Anterior cingulate cortex (tissue), 58 donors: ENCODE data around the gene DHX30.
A peak's percentile ranks its signal among the peaks of the same experiment; 100 is the strongest.
"Not testable (repeated sequence)": the region's sequence is repeated elsewhere in the genome, so short reads cannot be mapped to it uniquely, and the experiment has no call there.

Experiments
- DNase-seq, 58 donors: peaks; one replicate each; lab custom pipeline; 2025; lab: John Stamatoyannopoulos, UW

Gene DHX30

DNA sequence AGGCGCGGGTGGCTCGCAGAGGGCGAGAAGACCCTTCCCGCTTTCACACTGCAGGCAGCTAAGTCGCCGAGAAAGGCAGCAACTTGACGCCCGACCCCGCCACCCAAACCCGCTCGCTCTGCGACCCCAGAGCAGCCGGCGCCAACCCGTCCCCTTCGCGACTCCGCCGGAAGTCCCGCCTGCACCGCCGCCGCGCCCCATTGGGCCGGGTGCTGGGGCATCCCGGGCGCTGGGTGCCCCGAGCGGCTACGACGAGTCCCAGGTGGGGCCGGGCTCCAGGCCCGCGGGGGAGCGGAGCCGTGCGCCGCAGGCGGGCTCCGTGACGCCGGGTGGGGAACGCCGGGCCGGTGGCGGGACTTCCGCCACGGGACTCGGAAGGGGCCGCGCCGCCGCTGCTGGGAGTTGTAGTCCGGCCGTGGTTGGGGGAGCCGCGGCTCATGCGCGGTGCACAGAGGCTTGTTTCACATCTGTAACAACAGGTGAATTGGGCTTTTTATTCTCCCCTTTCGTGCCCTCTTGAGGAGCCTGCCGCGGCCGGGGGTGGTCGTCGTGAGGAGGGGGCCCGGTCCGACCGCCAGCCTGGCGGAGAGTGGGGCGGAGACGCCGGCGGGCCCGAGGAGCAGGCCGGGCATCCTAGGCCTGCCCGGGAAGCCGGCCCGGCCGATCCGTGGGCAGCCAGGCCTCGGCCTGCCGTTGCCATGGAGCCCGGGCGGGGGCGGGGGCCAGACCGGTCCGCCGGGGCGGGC is at the start of gene DHX30:
Gene DHX30 (plus strand): TSS at position 405 of the 746 bp plus-strand sequence. CDS start 7,546 bp downstream, outside the sequence.
- DNase-seq, result peak; percentile 34 to 94 (median 86)

DNA sequence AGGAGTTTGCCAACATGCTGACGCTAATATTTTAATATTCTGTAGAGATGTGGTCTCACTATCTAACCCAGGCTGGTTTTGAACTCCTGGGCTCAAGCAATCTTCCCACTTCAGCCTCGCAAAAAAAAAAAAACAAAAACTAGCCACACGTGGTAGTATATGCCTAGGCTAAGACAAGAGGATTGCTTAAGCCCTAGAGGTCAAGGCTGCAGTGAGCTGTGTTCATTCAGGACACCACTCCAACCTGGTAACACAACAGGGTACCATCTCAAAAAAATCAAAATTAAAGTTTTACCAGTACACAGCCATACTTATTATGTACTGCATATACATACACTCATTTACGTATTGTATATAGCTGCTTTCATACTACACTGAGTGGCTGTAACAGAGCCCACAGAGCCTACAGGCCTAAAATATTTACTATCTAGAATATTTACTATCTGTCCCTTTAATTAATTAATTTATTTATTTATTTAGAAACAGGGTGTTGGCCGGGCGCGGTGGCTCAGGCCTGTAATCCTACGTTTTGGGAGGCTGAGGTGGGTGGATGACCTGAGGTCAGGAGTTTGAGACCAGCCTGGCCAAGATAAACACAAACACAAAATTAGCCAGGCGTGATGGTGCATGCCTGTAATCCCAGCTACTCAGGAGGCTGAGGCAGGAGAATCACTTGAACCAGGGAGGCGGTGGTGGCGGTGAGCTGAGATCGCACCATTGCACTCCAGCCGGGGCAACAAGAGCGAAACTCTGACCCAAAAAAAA is 44.5 kb upstream of the DHX30 start:
- no peak for DNase-seq

GRCh38 chr3:47760207-47760606 is 42.7 kb upstream of the DHX30 start:
- DNase-seq, result not testable (repeated sequence)

- no peak for DNase-seq
These were observed 41.9 kb upstream of the DHX30 start for GRCh38 chr3:47761046-47761445.

DNA sequence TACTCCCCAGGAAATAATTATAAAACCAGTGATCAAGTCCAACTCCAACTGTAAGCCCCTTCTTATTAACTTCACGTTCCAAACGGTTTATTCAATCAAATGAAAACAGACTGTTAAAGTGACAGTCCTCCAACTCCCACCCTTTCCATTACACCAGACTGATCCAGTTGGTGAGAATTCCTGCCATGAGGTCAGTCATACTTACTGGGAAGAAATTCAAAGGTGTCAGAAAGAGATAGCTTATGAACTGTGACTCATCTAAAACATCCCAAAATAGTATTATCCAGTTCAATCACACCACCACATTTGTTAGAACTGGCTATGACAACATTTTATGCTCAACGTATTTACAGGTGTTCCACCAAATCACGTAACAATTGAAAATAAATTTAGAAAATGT is 40.7 kb upstream of the DHX30 start:
- DNase-seq, result no peak

DNA sequence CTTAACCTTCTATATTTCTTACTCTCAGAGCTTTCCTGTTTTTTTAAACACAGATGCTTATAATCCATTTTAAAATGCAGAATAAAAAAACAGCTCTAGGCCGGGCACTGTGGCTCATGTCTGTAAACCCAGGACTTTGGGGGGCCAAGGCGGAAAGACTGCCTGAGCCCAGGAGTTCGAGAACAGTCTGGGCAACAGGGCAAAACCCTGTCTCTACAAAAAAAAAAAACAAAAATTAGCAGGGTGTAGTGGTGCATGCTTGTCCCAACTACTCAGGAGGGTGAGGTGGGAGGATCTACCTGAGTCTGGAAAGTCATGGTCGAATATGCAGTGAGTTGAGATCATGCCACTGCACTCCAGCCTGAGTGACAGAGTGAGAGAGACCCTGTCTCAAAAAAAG is 36.8 kb upstream of the DHX30 start:
- no peak for DNase-seq

DNA sequence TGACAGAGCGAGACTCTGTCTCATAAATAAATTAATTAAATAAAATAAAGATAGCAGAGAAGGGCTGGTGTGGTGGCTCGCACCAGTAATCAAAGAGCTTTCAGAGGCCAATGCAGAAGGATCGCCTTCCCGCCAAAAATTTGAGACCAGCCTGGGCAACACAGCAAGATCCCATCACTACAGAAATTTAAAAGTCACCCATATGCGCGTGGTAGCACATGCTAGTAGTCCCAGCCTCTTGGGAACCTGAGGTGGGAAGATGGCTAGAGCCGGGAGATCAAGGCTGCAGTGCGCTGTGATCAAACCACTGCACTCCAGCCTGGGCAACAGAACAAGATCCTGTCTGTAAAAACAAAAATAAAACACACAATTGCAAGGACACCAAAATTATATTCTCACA is 30.9 kb upstream of the DHX30 start:
- DNase-seq, result no peak

- DNase-seq, result peak in 1 of 58 donors; percentile 16
These were observed 30.1 kb upstream of the DHX30 start for GRCh38 chr3:47772788-47773187.

DNA sequence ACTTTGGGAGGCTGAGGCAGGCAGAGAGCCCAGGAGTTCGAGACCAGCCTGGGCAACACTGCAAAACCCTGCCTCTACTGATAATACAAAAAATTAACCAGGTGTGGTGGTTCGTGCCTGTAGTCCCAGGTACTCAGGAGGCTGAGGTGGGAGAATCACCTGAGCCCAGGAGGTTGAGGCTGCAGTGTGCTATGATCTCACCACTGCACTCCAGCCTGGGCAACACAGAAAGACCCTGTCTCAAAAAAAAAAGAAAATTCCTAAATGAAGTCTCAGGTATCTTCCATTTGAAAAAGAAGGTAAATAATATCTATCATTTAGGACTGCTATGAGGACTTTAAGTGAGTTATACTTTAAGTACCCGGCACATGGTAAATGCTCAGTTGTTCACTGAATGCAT is 24.2 kb upstream of the DHX30 start:
- no peak for DNase-seq

GRCh38 chr3:47780741-47781684 is 21.9 kb upstream of the DHX30 start:
- DNase-seq, result peak in 48 of 58 donors; percentile 24 to 82 (median 66)

- DNase-seq, result peak; percentile 63 to 98 (median 94)
These were observed 21.1 kb upstream of the DHX30 start, which contains the start of gene SMARCC1 for GRCh38 chr3:47781685-47782445. Gene SMARCC1 (minus strand): TSS chr3:47781893. CDS start chr3:47781797, 96 bp downstream.

DNA sequence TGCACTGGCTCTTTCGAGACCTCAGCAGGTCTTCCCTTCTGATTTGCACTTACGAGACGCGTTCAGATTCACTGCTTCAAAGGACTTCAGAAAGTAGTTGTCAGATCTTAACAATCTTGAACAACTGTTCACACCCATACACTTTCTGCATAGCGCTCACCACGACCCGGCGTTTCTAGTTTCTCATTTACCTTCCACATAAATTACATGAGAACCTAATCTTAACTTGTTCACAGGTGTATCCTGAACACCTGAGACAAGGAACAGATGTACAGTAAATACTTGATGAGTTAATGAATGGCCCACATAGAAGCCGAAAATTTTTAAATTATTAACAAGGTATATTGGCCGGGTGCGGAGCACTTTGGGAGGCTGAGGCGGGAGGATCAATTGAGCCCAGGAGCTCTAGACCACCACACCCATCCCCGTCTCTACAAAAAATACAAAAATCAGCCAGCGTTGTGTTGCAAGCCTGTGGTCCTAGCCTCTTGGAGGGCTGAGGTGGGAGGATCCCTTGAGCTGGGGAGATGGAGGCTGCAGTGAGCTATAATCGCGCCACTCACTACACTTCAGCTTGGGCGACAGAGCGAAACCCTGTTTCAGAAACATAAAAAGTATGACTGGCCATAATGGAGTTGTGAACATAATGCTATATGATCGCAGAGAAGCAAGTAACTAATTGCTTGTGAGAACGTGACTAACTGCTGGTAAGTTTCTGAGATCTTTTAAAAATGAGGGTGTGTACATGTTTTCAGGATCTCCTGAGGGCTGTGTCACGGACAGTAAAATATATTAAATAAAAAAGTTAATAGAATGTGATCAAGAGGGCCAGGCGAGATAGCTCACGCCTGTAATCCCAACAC is 20.3 kb upstream of the DHX30 start:
- DNase-seq, result no peak

- no peak for DNase-seq
These were observed 19.3 kb upstream of the DHX30 start for GRCh38 chr3:47783673-47784072.

DNA sequence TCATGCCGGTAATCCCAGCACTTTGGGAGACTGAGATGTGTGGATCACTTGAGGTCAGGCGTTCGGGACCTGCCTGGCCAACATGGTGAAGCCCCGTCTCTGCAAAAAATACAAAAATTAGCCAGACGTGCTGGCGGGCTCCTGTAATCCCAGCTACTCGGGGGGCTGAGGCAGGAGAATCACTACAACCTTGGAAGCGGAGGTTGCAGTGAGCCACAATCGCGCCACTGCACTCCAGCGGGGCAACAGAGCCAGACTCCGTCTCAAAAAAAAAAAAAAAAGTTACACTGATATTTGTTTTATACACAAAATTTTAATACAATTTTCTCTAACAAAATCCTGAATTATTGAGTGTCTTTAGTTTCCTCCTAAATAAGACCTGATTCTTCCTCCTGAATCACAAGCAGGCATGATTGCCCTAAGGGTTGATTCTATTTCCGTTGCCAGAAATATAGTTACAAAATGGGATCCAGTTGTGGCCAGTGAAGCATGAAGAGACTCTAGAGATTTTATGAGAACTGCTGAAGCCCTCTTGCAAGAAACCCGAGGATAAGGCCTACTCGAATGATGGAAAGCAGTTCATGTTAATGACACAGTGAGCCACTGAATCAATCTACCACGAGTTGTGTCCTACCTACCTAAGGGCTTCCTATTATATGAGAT is 11.6 kb upstream of the DHX30 start:
- DNase-seq, result no peak

DNA sequence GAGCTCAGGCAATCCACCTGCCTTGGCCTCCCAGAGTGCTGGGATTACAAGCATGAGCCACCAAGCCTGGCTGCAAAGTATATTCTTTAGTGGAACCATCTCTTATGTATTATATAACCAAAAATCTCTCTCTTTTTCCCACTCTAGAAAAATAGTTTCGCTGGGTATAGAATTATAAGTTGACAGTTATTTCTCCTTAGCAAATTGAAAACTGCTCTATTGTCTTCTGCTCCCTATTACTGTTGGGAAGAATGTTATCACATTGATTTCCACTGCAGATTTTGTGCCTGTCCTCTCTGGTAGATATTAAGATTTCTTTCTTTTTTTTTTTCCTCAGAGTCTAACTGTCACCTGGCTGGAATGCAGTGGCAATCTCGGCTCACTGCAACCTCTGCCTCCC is 10.2 kb upstream of the DHX30 start:
- DNase-seq, result no peak

DNA sequence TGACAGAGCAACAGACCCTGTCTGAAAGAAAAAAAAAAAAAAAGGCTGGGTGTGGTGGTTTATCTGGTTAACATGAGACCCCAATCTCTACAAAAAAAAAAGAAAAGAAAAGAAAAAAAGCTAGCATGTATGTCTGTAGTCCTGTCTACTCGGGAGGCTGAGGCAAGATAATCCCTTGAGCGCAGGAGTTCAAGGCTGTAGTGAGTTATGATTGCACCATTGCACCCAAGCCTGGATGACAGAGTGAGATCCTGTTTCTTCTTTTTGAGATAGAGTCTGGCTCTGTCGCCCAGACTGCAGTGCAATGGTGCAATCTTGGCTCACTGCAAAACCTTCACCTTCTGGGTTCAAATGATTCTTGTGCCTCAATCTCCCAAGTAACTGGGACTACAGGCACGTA is 8.4 kb upstream of the DHX30 start:
- no peak for DNase-seq

DNA sequence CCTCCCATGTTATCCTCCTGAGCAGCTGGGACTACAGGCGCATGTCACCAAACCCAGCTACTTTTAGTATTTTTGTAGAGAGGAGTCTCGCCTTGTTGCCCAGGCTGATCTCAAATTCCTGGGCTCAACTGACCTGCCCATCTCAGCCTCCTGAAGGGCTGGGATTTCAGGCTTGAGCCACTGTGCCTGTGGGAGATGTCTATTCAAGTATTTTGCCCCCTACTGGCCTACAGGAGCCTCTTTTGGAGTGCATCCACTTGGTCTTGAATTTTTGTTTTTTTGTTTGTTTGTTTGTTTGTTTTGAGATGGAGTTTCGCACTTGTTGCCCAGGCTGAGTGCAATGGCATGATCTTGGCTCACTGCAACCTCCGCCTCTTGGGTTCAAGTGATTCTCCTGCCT is 3.2 kb upstream of the DHX30 start:
- no peak for DNase-seq

GRCh38 chr3:47803480-47804025 is 615 bp downstream of the DHX30 start:
- peak in 1 of 58 donors; percentile 44 for DNase-seq
